DMS 273 (cell line): Measurements from ENCODE around the gene BCL11A.

ENCODE experiments used
- DNase-seq: peaks from one replicate; lab custom pipeline; 2025; ENCODE audit not compliant: unreplicated experiment; lab: John Stamatoyannopoulos, UW

Gene BCL11A

DNA sequence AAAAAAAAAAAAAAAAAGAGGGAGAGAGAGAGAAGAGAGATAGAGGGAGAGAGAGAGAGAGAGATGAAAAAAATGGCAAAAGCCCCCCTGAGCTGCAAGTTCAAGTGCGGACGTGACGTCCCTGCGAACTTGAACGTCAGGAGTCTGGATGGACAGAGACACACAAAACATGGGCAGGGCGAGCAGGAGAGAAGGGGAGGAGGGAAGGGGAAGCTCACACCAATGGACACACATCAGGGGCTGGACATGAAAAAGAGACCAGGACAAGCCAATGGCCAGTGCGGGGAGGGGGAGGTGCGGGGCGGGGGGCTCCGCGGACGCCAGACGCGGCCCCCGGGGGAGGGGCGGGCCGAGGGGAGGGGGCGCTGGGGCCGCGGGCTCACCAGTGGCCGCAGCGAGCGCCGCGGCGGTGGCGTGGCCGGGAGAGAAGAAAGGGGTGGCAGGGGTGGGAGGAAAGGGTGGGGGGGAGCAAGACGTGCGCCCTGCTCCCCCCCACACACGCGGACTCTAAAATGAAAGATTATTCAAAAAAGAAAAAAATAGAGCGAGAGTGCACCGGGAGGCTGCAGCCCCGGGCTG, at the start of gene BCL11A:
TSS of gene BCL11A (minus strand) at position 160 of the 579 bp plus-strand sequence. CDS start 384 bp downstream, outside the sequence.
- DNase-seq, result peak; percentile 91

GRCh38 chr2:60602828-60603532, 49.5 kb upstream of the BCL11A start:
- DNase-seq, result no peak

- no peak for DNase-seq
Observed at GRCh38 chr2:60602388-60602787, 48.9 kb upstream of the BCL11A start.

GRCh38 chr2:60598271-60598670, 44.8 kb upstream of the BCL11A start:
- no peak for DNase-seq

- DNase-seq, result no peak
Observed at GRCh38 chr2:60597346-60597745, 43.9 kb upstream of the BCL11A start.

DNA sequence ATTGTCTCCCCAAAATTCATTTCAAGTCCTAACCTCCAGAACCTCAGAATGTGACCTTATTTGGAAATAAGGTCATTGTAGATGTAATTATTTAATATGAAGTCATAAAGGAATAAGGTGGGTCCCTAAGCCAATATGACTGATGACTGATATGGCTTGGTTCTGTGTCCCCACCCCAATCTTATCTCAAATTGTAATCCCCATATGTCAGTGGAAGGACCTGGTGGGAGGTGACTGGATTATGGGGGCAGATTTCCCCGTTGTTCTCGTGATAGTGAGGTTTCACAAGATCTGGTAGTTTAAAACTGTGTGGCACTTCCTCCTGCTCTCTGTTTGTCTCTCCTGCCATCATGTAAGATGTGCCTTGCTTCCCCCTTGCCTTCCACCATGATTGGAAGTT, 43.0 kb upstream of the BCL11A start:
- no peak for DNase-seq

DNA sequence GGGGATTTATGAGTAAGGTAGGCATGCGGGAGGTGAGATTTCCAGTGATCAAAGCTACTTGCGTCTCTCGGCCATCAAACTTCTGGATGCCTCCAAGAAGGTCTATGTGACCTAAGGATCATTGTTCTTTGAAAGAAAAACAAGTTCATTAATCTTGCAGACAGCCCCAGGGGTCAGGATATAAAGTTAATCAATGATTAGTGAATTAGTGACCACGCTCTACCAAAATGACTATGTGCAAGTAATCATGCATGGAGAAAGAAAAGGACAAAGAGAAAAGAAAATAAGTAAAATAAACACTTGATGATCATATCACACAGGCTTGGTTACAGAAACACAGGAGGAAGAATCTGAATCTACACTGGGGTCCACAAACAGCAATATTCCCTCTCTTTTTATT, 42.5 kb upstream of the BCL11A start:
- no peak for DNase-seq

DNA sequence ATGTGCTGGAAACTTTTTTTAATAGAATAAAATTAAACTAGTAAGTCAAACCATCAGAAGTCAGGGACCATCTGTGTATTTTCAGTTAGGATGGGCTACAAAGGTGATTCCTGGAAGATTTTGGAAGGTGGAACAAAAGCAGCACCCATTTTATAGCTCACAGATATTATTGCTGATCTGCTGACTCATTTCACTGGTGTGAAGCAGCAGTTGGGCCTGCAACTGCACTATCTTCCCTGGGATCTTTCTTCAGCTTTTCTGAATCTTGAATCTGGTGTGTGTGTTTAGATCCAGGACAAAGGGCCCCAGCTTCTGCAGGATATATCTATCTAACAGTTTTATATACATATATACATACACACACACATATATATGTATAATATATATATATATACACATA, 35.6 kb upstream of the BCL11A start:
- DNase-seq, result no peak

- DNase-seq, result peak; percentile 42
Observed at GRCh38 chr2:60586081-60586480, 32.6 kb upstream of the BCL11A start.

DNA sequence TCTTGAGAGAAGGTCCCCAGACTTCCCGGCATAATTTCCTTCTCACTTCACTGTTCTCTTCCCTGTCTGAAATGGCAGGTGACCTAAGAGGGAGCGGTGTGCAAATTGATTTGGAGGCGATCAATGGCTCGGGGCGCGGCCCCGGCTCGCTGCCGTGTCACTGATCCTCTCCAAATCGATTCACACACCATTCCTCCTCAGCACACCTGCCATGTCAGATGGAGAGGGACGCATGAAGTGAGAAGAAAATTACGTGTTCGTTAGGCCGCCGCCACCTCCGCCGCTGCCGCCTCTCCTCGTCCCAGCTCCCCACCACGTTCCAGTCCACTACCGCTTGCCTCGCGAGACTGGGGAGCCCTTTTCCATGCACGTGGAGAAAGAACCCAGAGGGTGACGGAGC, 31.8 kb upstream of the BCL11A start:
- no peak for DNase-seq

DNA sequence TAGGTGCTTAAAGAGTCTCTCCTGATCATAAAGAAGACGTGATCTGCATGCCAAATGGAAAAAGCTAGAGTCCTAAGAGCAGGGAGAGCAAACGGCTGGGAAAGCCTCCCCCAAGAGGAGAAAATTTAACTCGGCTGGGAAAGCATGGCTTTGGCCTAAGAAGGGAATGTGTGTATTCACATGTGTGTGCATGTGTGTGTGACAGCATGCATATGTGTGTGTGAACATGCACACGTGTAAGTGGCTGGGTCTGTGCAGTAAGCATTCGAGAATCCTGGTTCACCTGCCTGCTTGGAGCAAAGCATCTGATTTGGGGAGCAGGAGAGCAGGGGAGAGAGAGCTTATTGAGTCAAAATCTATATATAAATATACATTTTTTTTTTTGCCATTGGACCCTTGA, 30.1 kb upstream of the BCL11A start:
- no peak for DNase-seq

DNA sequence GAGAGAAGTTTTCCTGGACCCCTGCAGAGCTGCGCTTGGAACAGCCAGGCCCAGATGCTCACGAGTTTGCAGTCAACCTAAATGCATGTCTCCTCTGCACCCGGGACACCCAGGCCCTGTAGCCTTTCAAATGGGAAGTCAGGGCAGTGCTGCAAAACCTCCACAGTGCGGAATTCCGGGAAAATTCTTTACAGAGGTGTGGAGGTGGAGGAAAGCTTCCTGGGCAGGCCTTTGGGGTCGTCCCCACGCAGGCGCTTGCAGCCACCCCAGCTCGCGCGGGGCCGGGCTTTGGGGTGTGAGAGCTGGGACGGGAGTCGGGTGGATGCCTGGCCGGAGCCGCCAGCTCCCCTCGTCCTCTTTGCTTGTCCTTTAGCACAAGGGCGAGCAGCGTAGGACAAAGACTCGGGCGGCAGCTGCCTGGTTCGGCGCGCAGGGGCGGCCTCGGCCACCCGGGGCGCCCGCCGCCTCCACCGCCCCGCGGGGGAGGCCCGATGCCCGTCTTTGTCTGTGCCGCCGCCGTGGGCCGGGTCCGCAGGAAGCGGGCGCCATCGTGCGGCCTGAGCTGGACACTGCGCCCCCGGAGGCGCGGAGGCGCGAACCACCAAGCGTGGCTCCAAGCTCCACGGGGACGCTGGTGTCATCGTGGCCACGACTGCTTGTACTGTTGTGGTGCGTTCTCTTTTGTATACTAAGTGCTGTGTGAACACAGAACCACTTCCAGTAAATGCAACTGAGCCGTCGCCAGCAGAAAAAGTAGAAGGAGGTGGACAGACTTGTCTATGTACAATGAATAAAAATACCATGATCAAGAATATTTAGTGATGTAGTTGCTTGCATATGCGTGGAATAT, 28.2 kb upstream of the BCL11A start:
- DNase-seq, result peak; percentile 86

GRCh38 chr2:60577682-60578283, 24.3 kb upstream of the BCL11A start:
- DNase-seq, result no peak

GRCh38 chr2:60573251-60573650, 19.8 kb upstream of the BCL11A start:
- no peak for DNase-seq

DNA sequence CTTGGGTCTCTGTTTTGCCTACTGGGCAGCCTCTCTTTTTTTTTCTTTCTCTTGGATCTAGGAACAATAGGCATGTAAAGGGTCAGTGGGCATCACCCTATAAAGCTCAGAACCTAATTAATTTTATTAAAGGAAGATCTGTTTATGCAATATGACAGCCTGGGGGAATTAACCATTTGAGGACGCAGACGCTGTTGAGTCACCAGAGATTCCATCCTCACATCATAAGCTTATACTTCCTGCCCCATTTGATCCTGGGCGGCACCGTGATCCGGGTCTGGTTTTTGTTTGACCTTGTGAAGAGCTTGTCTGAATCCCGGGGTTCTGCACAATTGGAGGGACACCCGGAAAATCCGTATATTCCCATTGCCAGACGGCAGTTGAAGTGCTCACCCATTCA, 16.8 kb upstream of the BCL11A start:
- no peak for DNase-seq

DNA sequence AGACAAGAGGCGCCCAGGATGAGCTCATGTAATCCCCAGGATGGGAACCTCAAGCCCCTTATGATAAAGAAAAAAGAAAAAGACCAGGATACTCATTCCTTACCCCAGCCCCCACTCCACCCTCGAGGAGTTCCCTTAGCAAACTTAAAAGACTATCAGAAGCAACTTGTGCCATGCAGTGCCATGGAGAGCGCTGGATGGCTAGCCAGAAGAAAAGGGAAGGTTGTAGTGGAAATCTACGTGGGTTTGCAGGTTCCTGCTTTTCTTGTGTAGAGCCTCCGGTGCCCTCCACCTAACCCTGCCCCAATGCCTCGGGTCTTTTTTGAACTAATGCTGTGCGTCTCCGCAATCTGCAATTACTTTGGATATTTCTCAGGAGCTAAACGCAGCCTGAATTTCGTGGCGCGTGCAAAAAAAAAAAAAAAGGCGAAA, 16.2 kb upstream of the BCL11A start:
- DNase-seq, result no peak

DNA sequence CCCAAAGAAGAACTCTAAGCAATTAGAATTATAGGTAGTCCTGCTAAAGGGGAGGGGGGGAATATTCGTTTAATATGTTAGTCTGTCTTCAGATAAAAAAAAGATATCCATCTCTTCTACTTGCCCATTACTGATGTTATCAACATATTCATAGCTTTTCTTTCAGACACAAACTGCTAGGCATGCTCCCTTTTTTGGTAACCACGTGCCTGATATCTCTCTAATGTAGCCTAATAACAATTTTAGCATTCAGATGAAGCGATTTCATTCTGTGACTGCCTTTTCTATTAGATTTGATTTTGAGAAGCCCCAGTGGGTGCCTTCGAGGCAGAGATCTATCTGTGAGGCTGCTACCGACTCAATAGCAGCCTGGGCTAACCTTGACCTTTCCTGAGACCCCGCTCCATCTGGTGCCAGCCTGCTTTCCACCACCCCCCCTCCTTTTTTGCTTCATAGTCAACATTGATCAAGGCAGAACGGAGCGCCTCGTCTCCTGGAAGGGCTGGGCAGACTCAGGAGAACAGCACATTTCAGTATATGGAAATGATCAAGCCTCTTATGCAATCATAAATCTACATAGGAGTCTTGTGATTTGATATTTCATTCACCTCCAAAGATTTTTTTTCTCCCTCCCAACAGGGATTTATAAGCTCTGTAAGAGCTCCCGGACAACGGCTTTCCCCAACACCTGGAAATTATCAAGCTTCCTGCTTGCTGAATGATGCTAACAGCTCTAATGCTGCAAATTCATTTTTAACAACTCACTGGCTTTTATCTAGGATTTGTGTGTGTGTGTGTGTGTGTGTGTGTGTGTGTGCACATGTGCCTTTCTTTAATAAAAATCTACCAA, 14.7 kb upstream of the BCL11A start:
- DNase-seq, result no peak

DNA sequence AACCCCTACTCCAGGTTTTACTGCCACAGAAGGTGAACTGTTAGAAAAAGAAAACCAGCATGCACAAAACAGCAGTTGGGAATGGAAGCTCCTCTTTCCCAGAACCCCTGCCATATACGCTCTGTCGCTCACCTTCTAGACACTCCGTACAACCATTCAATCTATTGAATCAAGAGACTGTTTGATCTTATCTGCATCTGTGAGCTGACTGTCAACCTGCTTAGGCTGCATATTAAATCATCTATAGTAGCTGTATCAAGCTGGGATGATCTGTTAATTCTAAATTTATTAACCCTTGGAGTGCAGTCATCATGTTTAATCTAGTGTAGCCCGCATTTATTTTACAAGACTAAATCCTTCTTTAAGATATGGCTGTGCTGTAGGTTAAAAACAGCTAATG, 13.6 kb upstream of the BCL11A start:
- no peak for DNase-seq

DNA sequence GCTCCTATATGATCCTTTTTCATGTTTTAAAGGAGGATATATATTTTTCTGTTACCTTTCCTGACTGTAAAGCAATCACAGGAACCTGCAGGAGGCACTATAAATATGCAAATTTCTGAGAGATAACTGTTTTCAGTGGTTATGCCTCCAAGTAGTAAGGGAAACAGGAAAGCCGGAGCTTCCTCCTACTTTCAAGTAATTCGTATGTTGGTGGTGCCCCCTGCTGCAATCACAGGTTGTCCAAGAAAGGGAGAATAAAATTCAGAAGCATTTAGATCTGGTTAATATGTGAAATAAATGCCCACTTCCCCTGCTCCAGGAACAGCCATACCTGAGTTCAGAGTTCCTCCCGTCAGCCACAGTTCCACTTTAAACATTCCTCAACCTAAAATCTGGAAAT, 12.0 kb upstream of the BCL11A start:
- peak; percentile 66 for DNase-seq

GRCh38 chr2:60560734-60561644, 7.5 kb upstream of the BCL11A start:
- peak; percentile 74 for DNase-seq
